H1 (cell line): ENCODE data around the gene MCMBP. TPM values are rescaled to one million over a fixed set of nuclear protein-coding genes. Genes with fewer than 3 reads are reported as not detected.

Experiments
- RAD21 ChIP-seq, 2 experiments: IDR thresholded peaks in 1 of 2; conservative IDR thresholded peaks in 1 of 2; 2 replicates each; pipeline ENCODE4 v1.6.1; 2011; ENCODE audit warnings: low read depth in 2 of 2, low read length in 2 of 2, improper control_type of control experiment in 1 of 2, inconsistent platforms in 1 of 2, mild to moderate bottlenecking in 1 of 2, moderate library complexity in 1 of 2
- polyA plus RNA-seq, 7 experiments: library from polyadenylated mRNA; depleted of rRNA in 3 of 7; stranded (reverse) in 5 of 7; unstranded in 2 of 7; fragments of >200 nt in 5 of 7; fragments of 200-250 nt in 2 of 7; gene quantifications; 1 replicate in 5 of 7; 2 replicates in 1 of 7; 4 replicates in 1 of 7; pipeline versions ENCODE4 v1.2.1 to v1.2.3, GENCODE V29; 2011 to 2013; ENCODE audit warnings: missing spikeins in 2 of 7, mixed read lengths in 2 of 7
- total RNA-seq: library from RNA; stranded (reverse); fragmentation: NEBNext Ultra II Directional; extraction: Animal tissue kit (Norgen Biotek cat#: 25700); gene quantifications from 2 replicates; pipeline ENCODE4 v1.2.1, GENCODE V29; 2021

MCMBP gene
- total and polyA plus RNA-seq, 2 of the 8 experiments (the other 6 are each of a cell fraction or from before 2014, with no cell fraction given): 67.3 to 81.7 TPM

DNA sequence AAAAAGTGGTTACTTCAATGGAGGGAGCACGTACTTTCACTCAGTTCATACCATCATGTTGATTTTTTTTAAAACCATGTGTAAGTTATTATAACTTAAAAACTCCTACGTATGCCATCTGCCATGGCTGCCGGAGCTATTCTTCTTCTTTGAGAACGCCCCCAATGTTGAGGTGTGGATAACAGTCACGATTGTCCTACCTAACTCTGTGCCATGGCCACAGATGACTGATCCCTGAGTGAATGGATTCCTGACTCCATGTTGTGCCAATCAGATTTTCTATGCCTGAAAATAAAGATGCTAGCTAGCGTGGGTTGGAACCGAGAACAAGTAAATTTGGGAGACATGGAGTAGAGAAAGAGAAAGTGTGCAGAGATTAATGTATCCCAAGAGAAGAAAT, 5.3 kb downstream of the MCMBP start (continued):
- no peak for TF ChIP-seq RAD21 (IDR thresholded peaks at IDR 0.05 in 1 of 2, conservative IDR thresholded peaks at IDR 0.05 in 1 of 2; ENCODE audit: low read depth in 2 of 2, low read length in 2 of 2)
